Stimulated activated CD4-positive, alpha-beta T cell treated with anti-CD3 and anti-CD28 coated beads, Interleukin-1b, Interleukin-23, amount 100 ng/mL, for 24 hours (primary cell): ENCODE measurements around the gene ARMC2.

ENCODE experiments used
- DNase-seq, 4 experiments: peaks; one replicate each; pipeline ENCODE4 v3.0.0-alpha.2; 2020; ENCODE audit warnings: low read depth in 4 of 4, low spot score in 1 of 4

ARMC2 gene

GRCh38 chr6:109010705-109011102, 162.5 kb downstream of the ARMC2 start:
- no peak for DNase-seq

GRCh38 chr6:109013656-109014305, 165.6 kb downstream of the ARMC2 start:
- DNase-seq: no peak

DNA sequence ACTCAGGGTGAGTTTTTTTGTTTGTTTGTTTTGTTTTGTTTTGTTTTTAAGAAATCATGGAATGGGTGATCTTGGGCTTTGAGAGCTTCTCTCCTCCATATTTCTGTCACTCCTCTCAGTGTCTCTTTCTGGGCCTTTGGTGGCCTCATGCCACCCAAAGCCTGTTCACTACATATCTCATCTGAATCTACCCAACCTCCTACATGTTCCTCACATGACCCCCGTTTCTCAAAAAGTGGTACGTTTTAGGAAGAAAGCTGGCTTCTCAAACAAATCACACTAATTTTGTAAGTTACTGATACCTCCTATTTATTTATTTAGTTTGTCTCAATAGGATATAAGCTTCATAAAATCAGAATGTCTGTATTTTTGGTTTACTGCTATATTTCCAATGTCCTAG, 166.4 kb downstream of the ARMC2 start:
- no peak for DNase-seq

GRCh38 chr6:109015176-109015575, 167.0 kb downstream of the ARMC2 start:
- no peak for DNase-seq

DNA sequence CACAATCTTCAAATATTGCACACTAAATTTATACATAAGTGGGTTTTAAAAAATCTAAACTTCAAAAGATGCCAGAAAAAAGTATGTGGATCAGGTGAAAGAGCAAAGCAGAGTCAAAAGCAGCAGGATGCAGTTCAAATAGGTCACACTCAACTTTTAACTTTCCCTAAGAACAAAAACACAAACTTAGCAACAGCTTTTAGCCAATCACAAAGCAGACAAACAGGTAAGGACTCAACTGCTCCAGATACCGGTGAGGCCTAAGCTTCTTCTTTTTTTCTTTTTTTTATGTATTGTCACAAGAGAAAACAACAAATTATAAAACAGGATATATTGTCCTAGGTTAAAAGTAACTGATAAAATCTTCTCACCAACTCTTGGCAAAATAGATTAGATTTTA, 171.7 kb downstream of the ARMC2 start:
- no peak for DNase-seq

DNA sequence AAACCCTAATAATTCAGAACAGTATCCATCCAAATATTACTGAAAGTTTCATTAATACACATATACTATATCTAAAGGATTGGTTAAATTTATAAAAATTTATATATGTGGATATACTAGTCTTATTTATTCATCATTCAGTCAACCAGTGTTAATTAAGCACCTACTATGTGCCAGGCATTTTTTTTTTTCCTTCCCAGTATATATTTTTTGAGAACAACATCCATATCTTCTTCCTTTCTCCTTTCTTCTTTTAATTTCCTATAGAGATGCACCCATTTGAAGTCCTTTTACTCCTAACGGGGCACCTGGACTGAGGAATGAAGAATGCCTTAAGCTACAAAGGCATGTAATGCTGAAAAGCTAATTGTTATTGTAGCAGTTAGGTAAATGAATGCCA, 173.6 kb downstream of the ARMC2 start:
- DNase-seq: no peak

- no peak for DNase-seq
Measured at GRCh38 chr6:109023356-109023925, 175.2 kb downstream of the ARMC2 start.
